Endothelial cell of umbilical vein (primary cell): ENCODE data around the gene RRAS.

Experiments used
- EZH2 ChIP-seq: IDR thresholded peaks from 2 replicates; pipeline ENCODE4 v1.6.1; 2012; ENCODE audit warnings: borderline replicate concordance, low read depth, mild to moderate bottlenecking, moderate library complexity, low read length, inconsistent platforms; ENCODE audit not compliant: severe bottlenecking
- JUN ChIP-seq: IDR thresholded peaks from 2 replicates; pipeline ENCODE4 v1.6.1; 2011; ENCODE audit warnings: borderline replicate concordance, low read depth; ENCODE audit not compliant: insufficient read length, insufficient read depth
- MYC ChIP-seq: IDR thresholded peaks from one replicate; pipeline ENCODE4 v1.6.1; 2011; ENCODE audit warnings: mild to moderate bottlenecking, low read depth, low read length
- POLR2A ChIP-seq: IDR thresholded peaks from 2 replicates; pipeline ENCODE4 v1.6.1; 2012; ENCODE audit warnings: low read depth, mild to moderate bottlenecking, control low read depth, low read length
- POLR2AphosphoS5 ChIP-seq: IDR thresholded peaks from 2 replicates; pipeline ENCODE4 v1.6.1; 2012; ENCODE audit warnings: low read depth, mild to moderate bottlenecking, control low read depth, low read length, moderate library complexity; ENCODE audit not compliant: insufficient read depth
- TF ChIP-seq, protein P1 (sequence below), 2 donors: IDR thresholded peaks; 1 replicate in 1 of 2; 2 replicates in 1 of 2; pipeline ENCODE4 v1.5.1; 2011; ENCODE audit warnings: low read length in 2 of 2, mild to moderate bottlenecking in 2 of 2, moderate library complexity in 2 of 2, control low read depth in 1 of 2, inconsistent platforms in 1 of 2, low read depth in 1 of 2; ENCODE audit not compliant: insufficient read depth in 1 of 2; ENCODE audit errors: extremely low read depth in 1 of 2

DNA sequence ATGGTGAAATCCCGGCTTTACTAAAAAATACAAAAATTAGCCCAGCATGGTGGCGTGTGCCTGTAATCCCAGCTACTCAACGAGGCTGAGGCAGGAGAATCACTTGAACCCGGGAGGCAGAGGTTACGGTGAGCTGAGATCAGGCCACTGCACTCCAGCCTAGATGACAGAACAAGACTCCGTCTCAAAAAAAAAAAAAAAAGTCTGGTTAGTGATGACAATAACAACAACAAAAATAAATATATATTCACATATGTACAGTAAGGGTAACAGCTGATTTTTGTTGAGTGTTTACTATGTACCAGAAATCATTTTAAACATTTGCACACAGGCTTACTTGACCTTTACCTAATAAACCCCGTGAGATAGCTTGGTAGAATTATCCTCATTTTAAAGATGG is 23.0 kb downstream of the RRAS start:
- TF ChIP-seq, protein P1, sequence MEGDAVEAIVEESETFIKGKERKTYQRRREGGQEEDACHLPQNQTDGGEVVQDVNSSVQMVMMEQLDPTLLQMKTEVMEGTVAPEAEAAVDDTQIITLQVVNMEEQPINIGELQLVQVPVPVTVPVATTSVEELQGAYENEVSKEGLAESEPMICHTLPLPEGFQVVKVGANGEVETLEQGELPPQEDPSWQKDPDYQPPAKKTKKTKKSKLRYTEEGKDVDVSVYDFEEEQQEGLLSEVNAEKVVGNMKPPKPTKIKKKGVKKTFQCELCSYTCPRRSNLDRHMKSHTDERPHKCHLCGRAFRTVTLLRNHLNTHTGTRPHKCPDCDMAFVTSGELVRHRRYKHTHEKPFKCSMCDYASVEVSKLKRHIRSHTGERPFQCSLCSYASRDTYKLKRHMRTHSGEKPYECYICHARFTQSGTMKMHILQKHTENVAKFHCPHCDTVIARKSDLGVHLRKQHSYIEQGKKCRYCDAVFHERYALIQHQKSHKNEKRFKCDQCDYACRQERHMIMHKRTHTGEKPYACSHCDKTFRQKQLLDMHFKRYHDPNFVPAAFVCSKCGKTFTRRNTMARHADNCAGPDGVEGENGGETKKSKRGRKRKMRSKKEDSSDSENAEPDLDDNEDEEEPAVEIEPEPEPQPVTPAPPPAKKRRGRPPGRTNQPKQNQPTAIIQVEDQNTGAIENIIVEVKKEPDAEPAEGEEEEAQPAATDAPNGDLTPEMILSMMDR (IDR thresholded peaks at IDR 0.05; ENCODE audit: extremely low read depth in 1 of 2, insufficient read depth in 1 of 2, low read depth in 1 of 2, low read length in 2 of 2) = no peak
- no peak for TF ChIP-seq POLR2AphosphoS5
- no peak for TF ChIP-seq POLR2A
- no peak for TF ChIP-seq EZH2
- no peak for TF ChIP-seq MYC
- no peak for TF ChIP-seq JUN
